GM18508 (cell line): ENCODE data around the gene KIAA1671.
"Not testable (repeated sequence)": the region's sequence is repeated elsewhere in the genome, so short reads cannot be mapped to it uniquely, and the experiment has no call there.

Experiments
- ATAC-seq: cut with Tn5 transposase; IDR thresholded peaks from one replicate; pipeline ENCODE4 v1.9.1; 2021; ENCODE audit warnings: moderate number of reproducible peaks; ENCODE audit not compliant: insufficient read depth, unreplicated experiment

Gene KIAA1671

GRCh38 chr22:24951942-24952836, at the start of gene KIAA1671:
Gene KIAA1671, plus strand, starts transcription at chr22:24952716. Its CDS starts 75,284 bp downstream, at chr22:25028000.
- no peak for ATAC-seq

- no peak for ATAC-seq
Measured at GRCh38 chr22:24905909-24906308, 46.6 kb upstream of the KIAA1671 start.

GRCh38 chr22:24907101-24907500, 45.4 kb upstream of the KIAA1671 start:
- ATAC-seq = not testable (repeated sequence)

GRCh38 chr22:24920029-24920428, 32.5 kb upstream of the KIAA1671 start:
- no peak for ATAC-seq

GRCh38 chr22:24925586-24926427, 26.7 kb upstream of the KIAA1671 start:
- no peak for ATAC-seq

GRCh38 chr22:24926428-24926725, 26.1 kb upstream of the KIAA1671 start:
- ATAC-seq = no peak

GRCh38 chr22:24926849-24927579, 25.5 kb upstream of the KIAA1671 start:
- no peak for ATAC-seq

GRCh38 chr22:24928322-24928721, 24.2 kb upstream of the KIAA1671 start:
- no peak for ATAC-seq

- ATAC-seq = no peak
Measured at GRCh38 chr22:24930678-24931077, 21.8 kb upstream of the KIAA1671 start.

GRCh38 chr22:24935771-24936483, 16.6 kb upstream of the KIAA1671 start:
- no peak for ATAC-seq

GRCh38 chr22:24937114-24937513, 15.4 kb upstream of the KIAA1671 start:
- ATAC-seq = no peak

- ATAC-seq = no peak
Measured at GRCh38 chr22:24938741-24939341, 13.7 kb upstream of the KIAA1671 start.

- no peak for ATAC-seq
Measured at GRCh38 chr22:24942301-24942700, 10.2 kb upstream of the KIAA1671 start.

GRCh38 chr22:24944217-24944937, 8.1 kb upstream of the KIAA1671 start:
- no peak for ATAC-seq

- ATAC-seq = no peak
Measured at GRCh38 chr22:24945430-24945829, 7.1 kb upstream of the KIAA1671 start.

- ATAC-seq = no peak
Measured at GRCh38 chr22:24947383-24947782, 5.1 kb upstream of the KIAA1671 start.

- no peak for ATAC-seq
Measured at GRCh38 chr22:24947881-24948280, 4.6 kb upstream of the KIAA1671 start.

GRCh38 chr22:24948356-24949202, 3.9 kb upstream of the KIAA1671 start:
- ATAC-seq = no peak
